Fibroblast of skin of abdomen (primary cell): Measurements from ENCODE around the gene STX2.
A peak's percentile ranks its signal among the peaks of the same experiment; 100 is the strongest.
"Not testable (repeated sequence)": the region's sequence is repeated elsewhere in the genome, so short reads cannot be mapped to it uniquely, and the experiment has no call there.

ENCODE experiments used
- DNase-seq: peaks from one replicate; pipeline ENCODE4 v3.0.0-alpha.2; 2013

The STX2 gene

GRCh38 chr12:130870442-130871285 is 31.6 kb upstream of the STX2 start:
- DNase-seq = peak; percentile 95

- DNase-seq = no peak
Measured at GRCh38 chr12:130868412-130868811, 29.4 kb upstream of the STX2 start.

- DNase-seq = no peak
Measured at GRCh38 chr12:130863298-130863697, 24.2 kb upstream of the STX2 start.

- DNase-seq = not testable (repeated sequence)
Measured at GRCh38 chr12:130862771-130863170, 23.7 kb upstream of the STX2 start.

GRCh38 chr12:130862161-130862560 is 23.1 kb upstream of the STX2 start:
- DNase-seq = no peak

- no peak for DNase-seq
Measured at GRCh38 chr12:130860311-130860710, 21.3 kb upstream of the STX2 start.

GRCh38 chr12:130859161-130859560 is 20.1 kb upstream of the STX2 start:
- DNase-seq = no peak

- no peak for DNase-seq
Measured at GRCh38 chr12:130858084-130858483, 19.0 kb upstream of the STX2 start.

- DNase-seq = no peak
Measured at GRCh38 chr12:130856088-130856487, 17.0 kb upstream of the STX2 start.

GRCh38 chr12:130850418-130851021 is 11.5 kb upstream of the STX2 start:
- DNase-seq = no peak

GRCh38 chr12:130849561-130850417 is 10.7 kb upstream of the STX2 start:
- DNase-seq = peak; percentile 49

- DNase-seq = not testable (repeated sequence)
Measured at GRCh38 chr12:130848785-130849305, 9.8 kb upstream of the STX2 start.

- not testable (repeated sequence) for DNase-seq
Measured at GRCh38 chr12:130848105-130848504, 9.1 kb upstream of the STX2 start.

GRCh38 chr12:130847112-130847511 is 8.1 kb upstream of the STX2 start:
- DNase-seq = peak; percentile 78

GRCh38 chr12:130846369-130846768 is 7.3 kb upstream of the STX2 start:
- peak; percentile 98 for DNase-seq

- no peak for DNase-seq
Measured at GRCh38 chr12:130839770-130840404, 837 bp upstream of the STX2 start.

- no peak for DNase-seq
Measured at GRCh38 chr12:130838284-130838950, 633 bp downstream of the STX2 start.

GRCh38 chr12:130835436-130835835 is 3.6 kb downstream of the STX2 start:
- DNase-seq = no peak

GRCh38 chr12:130835011-130835410 is 4.0 kb downstream of the STX2 start:
- no peak for DNase-seq

GRCh38 chr12:130832561-130833209 is 6.4 kb downstream of the STX2 start:
- peak; percentile 42 for DNase-seq

- no peak for DNase-seq
Measured at GRCh38 chr12:130831876-130832405, 7.1 kb downstream of the STX2 start.
